SK-N-SH (cell line): ENCODE measurements around the gene ZDHHC14. TPM values are rescaled to one million over a fixed set of nuclear protein-coding genes. Genes with fewer than 3 reads are reported as not detected.
"Not testable (repeated sequence)": the region's sequence is repeated elsewhere in the genome, so short reads cannot be mapped to it uniquely, and the experiment has no call there.

ENCODE experiments used
- CTCF ChIA-PET: fragments of 300-600, 350-600 bp; formaldehyde crosslinking; extraction: SDS; loops from one replicate; lab custom pipeline; 2021; lab: Yijun Ruan, JAX
- POLR2A ChIA-PET: fragments of 350-600 bp; sonication (Branson Sonifier 250); formaldehyde crosslinking; extraction: SDS; loops from one replicate; lab custom pipeline; 2020; ENCODE audit warnings: antibody characterized with exemption, inconsistent platforms; lab: Yijun Ruan, JAX
- DNase-seq: peaks from one replicate; pipeline ENCODE4 v3.0.0; 2012
- H2AFZ ChIP-seq: fragments of 200-600 bp; sonication (generic); 2 replicates; pipeline ENCODE4 v1.8.1; 2016; ENCODE audit warnings: antibody characterized with exemption, mild to moderate bottlenecking, low read depth
- H3F3A ChIP-seq: fragments of 200-600 bp; sonication (generic); replicated peaks from 2 replicates; pipeline ENCODE3; 2016; ENCODE audit warnings: antibody characterized with exemption, mild to moderate bottlenecking; ENCODE audit not compliant: insufficient read depth
- H3K27ac ChIP-seq, 2 experiments: fragments of 200-500 bp in 1 of 2; fragments of 200-600 bp in 1 of 2; sonication (Bioruptor generic) in 1 of 2; sonication (generic), shearing (Covaris generic) in 1 of 2; 2 replicates each; pipeline versions ENCODE4 v1.5.1 to v1.6.1; 2014 to 2016; ENCODE audit warnings: low read depth in 2 of 2, inconsistent platforms in 1 of 2, low read length in 1 of 2, mild to moderate bottlenecking in 1 of 2, mixed read lengths in 1 of 2
- H3K27me3 ChIP-seq: fragments of 200-600 bp; sonication (generic), shearing (Covaris generic); 2 replicates; pipeline ENCODE4 v1.6.1; 2016; ENCODE audit warnings: mixed run types; ENCODE audit not compliant: insufficient read depth
- H3K36me3 ChIP-seq, 2 experiments: fragments of 200-500 bp in 1 of 2; fragments of 200-600 bp in 1 of 2; sonication (Bioruptor generic) in 1 of 2; sonication (generic) in 1 of 2; replicated peaks in 1 of 2; 2 replicates each; pipeline versions ENCODE3 to v1.5.1; 2014 to 2016; ENCODE audit warnings: low read length in 1 of 2, mild to moderate bottlenecking in 1 of 2; ENCODE audit not compliant: insufficient read depth in 2 of 2, control insufficient read depth in 1 of 2
- H3K4me1 ChIP-seq, 2 experiments: fragments of 200-500 bp in 1 of 2; fragments of 200-600 bp in 1 of 2; sonication (Bioruptor generic) in 1 of 2; sonication (generic), shearing (Covaris generic) in 1 of 2; 2 replicates each; pipeline versions ENCODE4 v1.5.1 to v1.6.1; 2014 to 2016; ENCODE audit warnings: low read depth in 1 of 2, low read length in 1 of 2, mixed run types in 1 of 2; ENCODE audit not compliant: insufficient read depth in 2 of 2, control insufficient read depth in 1 of 2
- H3K4me2 ChIP-seq: fragments of 200-600 bp; sonication (generic), shearing (Covaris generic); 2 replicates; pipeline ENCODE4 v1.6.1; 2017; ENCODE audit warnings: mixed run types
- H3K4me3 ChIP-seq, 2 experiments: fragments of 200-500 bp in 1 of 2; fragments of 200-600 bp in 1 of 2; sonication (Bioruptor generic) in 1 of 2; sonication (generic), shearing (Covaris generic) in 1 of 2; 2 replicates each; pipeline versions ENCODE4 v1.5.1 to v1.8.1; 2014 to 2016; ENCODE audit warnings: low read depth in 2 of 2, inconsistent platforms in 1 of 2, low read length in 1 of 2, mild to moderate bottlenecking in 1 of 2, mixed read lengths in 1 of 2, moderate library complexity in 1 of 2
- H3K79me2 ChIP-seq: fragments of 200-600 bp; sonication (generic); 2 replicates; pipeline ENCODE4 v1.8.1; 2017; ENCODE audit warnings: mild to moderate bottlenecking; ENCODE audit not compliant: insufficient read depth
- H3K9ac ChIP-seq: fragments of 200-600 bp; sonication (generic); 2 replicates; pipeline ENCODE4 v1.6.1; 2017; ENCODE audit warnings: mixed run types
- H3K9me2 ChIP-seq: fragments of 200-600 bp; sonication (generic); 2 replicates; pipeline ENCODE4 v1.6.1; 2017; ENCODE audit warnings: mixed run types
- H3K9me3 ChIP-seq: fragments of 200-600 bp; sonication (generic); 2 replicates; pipeline ENCODE4 v1.6.1; 2017; ENCODE audit warnings: mixed run types, mild to moderate bottlenecking, moderate library complexity
- H4K20me1 ChIP-seq: fragments of 200-600 bp; sonication (generic); 2 replicates; pipeline ENCODE4 v1.6.1; 2017; ENCODE audit warnings: mild to moderate bottlenecking, mixed run types; ENCODE audit not compliant: insufficient read depth
- CTCF ChIP-seq: fragments of 200-600 bp; sonication (generic); IDR thresholded peaks from 2 replicates; pipeline ENCODE4 v1.6.1; 2017; ENCODE audit warnings: antibody characterized with exemption, mild to moderate bottlenecking, moderate library complexity
- ELF1 ChIP-seq: IDR thresholded peaks from 2 replicates; pipeline ENCODE4 v1.4.0; 2012
- FOSL2 ChIP-seq: IDR thresholded peaks from 2 replicates; pipeline ENCODE4 v1.4.0; 2012; ENCODE audit warnings: low read depth, mild to moderate bottlenecking, moderate library complexity, borderline replicate concordance
- GABPA ChIP-seq: IDR thresholded peaks from 2 replicates; pipeline ENCODE4 v1.4.0; 2012; ENCODE audit warnings: low read depth, mild to moderate bottlenecking
- GATA2 ChIP-seq: sonication (generic); formaldehyde crosslinking; IDR thresholded peaks from 2 replicates; pipeline ENCODE4 v1.5.0; 2020; ENCODE audit warnings: mild to moderate bottlenecking, missing genetic modification reagents
- MEF2A ChIP-seq: IDR thresholded peaks from 2 replicates; pipeline ENCODE4 v1.4.0; 2012; ENCODE audit warnings: low read depth, borderline replicate concordance
- RAD21 ChIP-seq: IDR thresholded peaks from 2 replicates; pipeline ENCODE4 v1.6.1; 2012; ENCODE audit warnings: mild to moderate bottlenecking, low read length
- TAF1 ChIP-seq: IDR thresholded peaks from 2 replicates; pipeline ENCODE4 v1.6.1; 2012; ENCODE audit warnings: low read depth, mild to moderate bottlenecking, low read length, moderate library complexity, borderline replicate concordance
- TEAD4 ChIP-seq: IDR thresholded peaks from 2 replicates; pipeline ENCODE4 v1.4.0; 2012; ENCODE audit warnings: mild to moderate bottlenecking, borderline replicate concordance; ENCODE audit not compliant: insufficient read depth
- YY1 ChIP-seq: IDR thresholded peaks from 2 replicates; pipeline ENCODE4 v1.4.0; 2012; ENCODE audit warnings: low read depth, mild to moderate bottlenecking
- WGBS: methylation state at CpG from one replicate; pipeline ENCODE4 v1.1.6; 2017; ENCODE audit warnings: low lambda C conversion rate; 5-methylcytosine and 5-hydroxymethylcytosine counted together
- polyA plus RNA-seq, 3 experiments: library from polyadenylated mRNA; depleted of rRNA; stranded (reverse); fragments of >200 nt; gene quantifications; 2 replicates each; pipeline ENCODE4 v1.2.3, GENCODE V29; 2012

ZDHHC14 gene
- polyA plus RNA-seq, 1 of the 3 experiments (the other 2 are of a cell fraction) = 5.4 TPM

- TF ChIP-seq CTCF = no peak
Observed at GRCh38 chr6:157558487-157559200, 177.7 kb downstream of the ZDHHC14 start (continued).

GRCh38 chr6:157559201-157559756 is 178.3 kb downstream of the ZDHHC14 start:
- no peak overlapping the region for H3K27ac ChIP-seq
- H3K79me2 ChIP-seq = no peaks in the 10 kb centered on the region
- H3K4me1 ChIP-seq = peaks cover 0 to 6% of the 10 kb centered on the region in 2 experiments; a peak in 1 of 4 replicates
- WGBS = 91% methylated on average over 9 of the region's 10 CpGs
- no peak overlapping the region for H3K4me2 ChIP-seq
- no peak overlapping the region for H2AFZ ChIP-seq
- no peaks in the 10 kb centered on the region for H3K9me2 ChIP-seq
- H3K27me3 ChIP-seq = no peaks in the 10 kb centered on the region
- no peak for DNase-seq
- H4K20me1 ChIP-seq = no peaks in the 10 kb centered on the region
- H3K9me3 ChIP-seq = no peaks in the 10 kb centered on the region
- ChIA-PET CTCF (no interaction called here), POLR2A (no interaction called here)
- no peaks in the 10 kb centered on the region for H3F3A ChIP-seq
- H3K9ac ChIP-seq = no peak overlapping the region
- no peaks in the 10 kb centered on the region for H3K36me3 ChIP-seq
- TF ChIP-seq ELF1 (no peak), FOSL2 (no peak), RAD21 (no peak), GABPA (no peak), TEAD4 (no peak), GATA2 (CRISPR knock-in tag) (no peak), TAF1 (no peak), MEF2A (no peak), YY1 (no peak)
- H3K4me3 ChIP-seq = no peak overlapping the region

GRCh38 chr6:157560063-157560462 is 179.1 kb downstream of the ZDHHC14 start:
- H3K36me3 ChIP-seq, H3K9me3 ChIP-seq, H4K20me1 ChIP-seq, H2AFZ ChIP-seq, H3K9ac ChIP-seq, H3K4me1 ChIP-seq, H3F3A ChIP-seq, H3K4me2 ChIP-seq, H3K4me3 ChIP-seq, H3K9me2 ChIP-seq, H3K27me3 ChIP-seq, DNase-seq, H3K27ac ChIP-seq, H3K79me2 ChIP-seq, POLR2A ChIA-PET, CTCF ChIA-PET: not testable (repeated sequence)
- 99% methylated on average over 7 of the region's 10 CpGs for WGBS
